Effector memory CD8-positive, alpha-beta T cell (primary cell): Measurements from ENCODE around the gene GPRIN2.
"Not testable (repeated sequence)": the region's sequence is repeated elsewhere in the genome, so short reads cannot be mapped to it uniquely, and the experiment has no call there.

Experiments
- ATAC-seq: fragments of 150-1000 bp; cut with Tn5 transposase; replicated peaks from 2 replicates; pipeline ENCODE4 v1.10.0; 2021; ENCODE audit warnings: mild to moderate bottlenecking, moderate library complexity
- DNase-seq, 3 experiments: peaks; one replicate each; pipeline ENCODE4 v3.0.0; 2021
- H3K27ac Mint-ChIP-seq, 2 donors: one replicate each; pipeline ENCODE4 v1.8.0; 2022; ENCODE audit warnings: mild to moderate bottlenecking in 2 of 2, mixed read lengths in 2 of 2, moderate library complexity in 2 of 2
- H3K27me3 Mint-ChIP-seq, 2 donors: one replicate each; pipeline ENCODE4 v1.8.0; 2022; ENCODE audit warnings: mixed read lengths in 2 of 2
- H3K36me3 Mint-ChIP-seq: one replicate; pipeline ENCODE4 v1.8.0; 2022; ENCODE audit warnings: mild to moderate bottlenecking, moderate library complexity, mixed read lengths; ENCODE audit not compliant: insufficient read depth
- H3K4me1 Mint-ChIP-seq, 2 donors: one replicate each; pipeline ENCODE4 v1.8.0; 2022; ENCODE audit warnings: low read depth in 2 of 2, mixed read lengths in 2 of 2
- H3K4me3 Mint-ChIP-seq, 2 donors: one replicate each; pipeline ENCODE4 v1.8.0; 2022; ENCODE audit warnings: mild to moderate bottlenecking in 2 of 2, mixed read lengths in 2 of 2, moderate library complexity in 2 of 2
- H3K9me3 Mint-ChIP-seq, 2 donors: one replicate each; pipeline ENCODE4 v1.8.0; 2022; ENCODE audit warnings: mixed read lengths in 2 of 2
- total RNA-seq, 9 experiments: gene quantifications; one replicate each; lab custom pipeline; 2026; lab: John Stamatoyannopoulos, UW

GPRIN2 gene
- total RNA-seq, result 0 to 0.19 (median 0) reads per million in 9 experiments

- DNase-seq, result peak in 1 of 3 experiments; percentile 0
These were observed at the start of gene GPRIN2 for GRCh38 chr10:46556515-46557318. Gene GPRIN2, minus strand, starts transcription at chr10:46556658. Its CDS starts 5,922 bp downstream, at chr10:46550736.

GRCh38 chr10:46600516-46600915, 44.1 kb upstream of the GPRIN2 start:
- H3K4me3 Mint-ChIP-seq, H3K36me3 Mint-ChIP-seq, H3K9me3 Mint-ChIP-seq, DNase-seq, H3K27me3 Mint-ChIP-seq, H3K27ac Mint-ChIP-seq, H3K4me1 Mint-ChIP-seq: not testable (repeated sequence)
- peak; percentile 61 for ATAC-seq

More at GRCh38 chr10:46556515-46557318, at the start of gene GPRIN2:
- peaks cover 3 to 8% of the 10 kb centered on the region in 2 donors for H3K4me1 Mint-ChIP-seq
- H3K27ac Mint-ChIP-seq, result no peak within 1 kb of the TSS
- peak within 1 kb of the TSS; percentile 43 to 72 for H3K4me3 Mint-ChIP-seq
- H3K36me3 Mint-ChIP-seq, result no peaks in the 10 kb centered on the region
- no peaks in the 10 kb centered on the region for H3K27me3 Mint-ChIP-seq
- ATAC-seq, result peak; percentile 16
- H3K9me3 Mint-ChIP-seq, result no peaks in the 10 kb centered on the region

- not testable (repeated sequence) for H3K4me1 Mint-ChIP-seq, H3K4me3 Mint-ChIP-seq, DNase-seq
These were observed 41.3 kb upstream of the GPRIN2 start for GRCh38 chr10:46597616-46598246.

GRCh38 chr10:46596570-46596969, 40.1 kb upstream of the GPRIN2 start:
- not testable (repeated sequence) for H3K27ac Mint-ChIP-seq, H3K4me1 Mint-ChIP-seq, H3K27me3 Mint-ChIP-seq, H3K36me3 Mint-ChIP-seq, ATAC-seq, H3K9me3 Mint-ChIP-seq, DNase-seq, H3K4me3 Mint-ChIP-seq

More at GRCh38 chr10:46597616-46598246, 41.3 kb upstream of the GPRIN2 start:
- not testable (repeated sequence) for H3K9me3 Mint-ChIP-seq, H3K36me3 Mint-ChIP-seq, H3K27ac Mint-ChIP-seq, H3K27me3 Mint-ChIP-seq
- peak; percentile 87 for ATAC-seq

- not testable (repeated sequence) for DNase-seq, H3K36me3 Mint-ChIP-seq, H3K4me3 Mint-ChIP-seq, ATAC-seq, H3K4me1 Mint-ChIP-seq, H3K27ac Mint-ChIP-seq, H3K27me3 Mint-ChIP-seq, H3K9me3 Mint-ChIP-seq
These were observed 38.1 kb upstream of the GPRIN2 start for GRCh38 chr10:46594453-46595063.

GRCh38 chr10:46593307-46593706, 36.8 kb upstream of the GPRIN2 start:
- H3K27ac Mint-ChIP-seq, H3K36me3 Mint-ChIP-seq, ATAC-seq, H3K4me3 Mint-ChIP-seq, H3K9me3 Mint-ChIP-seq, H3K4me1 Mint-ChIP-seq, H3K27me3 Mint-ChIP-seq, DNase-seq: not testable (repeated sequence)

- not testable (repeated sequence) for ATAC-seq, H3K9me3 Mint-ChIP-seq, DNase-seq, H3K4me3 Mint-ChIP-seq, H3K27me3 Mint-ChIP-seq, H3K4me1 Mint-ChIP-seq, H3K36me3 Mint-ChIP-seq, H3K27ac Mint-ChIP-seq
These were observed 34.6 kb upstream of the GPRIN2 start for GRCh38 chr10:46591053-46591452.

GRCh38 chr10:46589589-46589988, 33.1 kb upstream of the GPRIN2 start:
- not testable (repeated sequence) for ATAC-seq, H3K36me3 Mint-ChIP-seq, H3K9me3 Mint-ChIP-seq, H3K27ac Mint-ChIP-seq, H3K27me3 Mint-ChIP-seq, H3K4me1 Mint-ChIP-seq, H3K4me3 Mint-ChIP-seq, DNase-seq

GRCh38 chr10:46588221-46588620, 31.8 kb upstream of the GPRIN2 start:
- not testable (repeated sequence) for H3K27ac Mint-ChIP-seq, H3K4me1 Mint-ChIP-seq, DNase-seq, H3K9me3 Mint-ChIP-seq, H3K27me3 Mint-ChIP-seq, H3K36me3 Mint-ChIP-seq, H3K4me3 Mint-ChIP-seq
- ATAC-seq, result peak; percentile 62

GRCh38 chr10:46587546-46587945, 31.1 kb upstream of the GPRIN2 start:
- ATAC-seq, H3K4me3 Mint-ChIP-seq, H3K27me3 Mint-ChIP-seq, H3K9me3 Mint-ChIP-seq, H3K4me1 Mint-ChIP-seq, H3K36me3 Mint-ChIP-seq, DNase-seq, H3K27ac Mint-ChIP-seq: not testable (repeated sequence)

- not testable (repeated sequence) for H3K27ac Mint-ChIP-seq, H3K27me3 Mint-ChIP-seq, H3K9me3 Mint-ChIP-seq, DNase-seq, H3K36me3 Mint-ChIP-seq, H3K4me3 Mint-ChIP-seq, H3K4me1 Mint-ChIP-seq, ATAC-seq
These were observed 28.8 kb upstream of the GPRIN2 start for GRCh38 chr10:46585246-46585645.

- not testable (repeated sequence) for H3K4me3 Mint-ChIP-seq, ATAC-seq, H3K9me3 Mint-ChIP-seq, DNase-seq, H3K27ac Mint-ChIP-seq, H3K36me3 Mint-ChIP-seq, H3K27me3 Mint-ChIP-seq, H3K4me1 Mint-ChIP-seq
These were observed 27.7 kb upstream of the GPRIN2 start for GRCh38 chr10:46584196-46584595.

- ATAC-seq, DNase-seq, H3K36me3 Mint-ChIP-seq, H3K9me3 Mint-ChIP-seq, H3K4me3 Mint-ChIP-seq, H3K27me3 Mint-ChIP-seq, H3K27ac Mint-ChIP-seq, H3K4me1 Mint-ChIP-seq: not testable (repeated sequence)
These were observed 26.1 kb upstream of the GPRIN2 start for GRCh38 chr10:46582568-46582967.

GRCh38 chr10:46581997-46582396, 25.5 kb upstream of the GPRIN2 start:
- H3K4me3 Mint-ChIP-seq, ATAC-seq, H3K27ac Mint-ChIP-seq, H3K36me3 Mint-ChIP-seq, H3K9me3 Mint-ChIP-seq, DNase-seq, H3K4me1 Mint-ChIP-seq, H3K27me3 Mint-ChIP-seq: not testable (repeated sequence)
